Gastrocnemius medialis (tissue), 4 donors: Measurements from ENCODE around the gene HMCN2. TPM values are rescaled to one million over a fixed set of nuclear protein-coding genes. Genes with fewer than 3 reads are reported as not detected.
A peak's percentile ranks its signal among the peaks of the same experiment; 100 is the strongest.

ENCODE experiments used
- ATAC-seq, 2 donors: fragments of 150-250 bp; one replicate each; pipeline ENCODE4 v1.9.1; 2016
- DNase-seq, 2 donors: peaks; one replicate each; pipeline ENCODE4 v3.0.0-alpha.2; 2019
- H3K27ac ChIP-seq, 4 donors: fragments of 200-600 bp; sonication (generic); 1 replicate in 1 of 4; 2 replicates in 3 of 4; pipeline ENCODE4 v1.5.1; 2016 to 2018; ENCODE audit warnings: mild to moderate bottlenecking in 2 of 4, moderate library complexity in 1 of 4
- H3K27me3 ChIP-seq, 3 donors: fragments of 200-600 bp; sonication (generic) in 2 of 3; 1 replicate in 1 of 3; 2 replicates in 2 of 3; pipeline versions ENCODE4 v1.5.1 to v1.6.0; 2016 to 2019; ENCODE audit warnings: mild to moderate bottlenecking in 1 of 3, moderate library complexity in 1 of 3
- H3K36me3 ChIP-seq, 2 donors: fragments of 200-600 bp; sonication (generic) in 1 of 2; one replicate each; pipeline ENCODE4 v1.5.1; 2017 to 2018
- H3K4me1 ChIP-seq, 2 donors: fragments of 200-600 bp; sonication (generic) in 1 of 2; one replicate each; pipeline ENCODE4 v1.5.1; 2016 to 2017; ENCODE audit warnings: mild to moderate bottlenecking in 2 of 2
- H3K4me3 ChIP-seq, 4 donors: fragments of 200-600 bp; sonication (generic) in 3 of 4; 1 replicate in 1 of 4; 2 replicates in 3 of 4; pipeline ENCODE4 v1.5.1; 2016 to 2019; ENCODE audit warnings: mild to moderate bottlenecking in 2 of 4
- H3K9me3 ChIP-seq, 3 donors: fragments of 200-600 bp; sonication (generic) in 2 of 3; 1 replicate in 1 of 3; 2 replicates in 2 of 3; pipeline ENCODE4 v1.5.1; 2016 to 2019
- POLR2A ChIP-seq, 2 donors: fragments of 450-650 bp; IDR thresholded peaks; one replicate each; pipeline ENCODE4 v1.6.1; 2017; ENCODE audit warnings: antibody characterized with exemption in 2 of 2, mild to moderate bottlenecking in 2 of 2, moderate library complexity in 2 of 2
- in situ Hi-C, 4 donors: fragments of 200-750 bp; cut with MboI; loops; one replicate each; pipeline versions ENCODE4 v1.15.0 to v1.8.0; 2017; ENCODE audit warnings: low sequenced_read_pairs in 4 of 4
- intact Hi-C: fragments of 100-400 bp; cut with DNase I; formaldehyde crosslinking; loops from one replicate; pipeline ENCODE4 v1.15.1; 2023; ENCODE audit warnings: low total_unique reads
- total RNA-seq, 4 donors: library from RNA; depleted of rRNA; stranded (reverse); fragments of >200 nt; gene quantifications; one replicate each; pipeline versions ENCODE4 v1.1.0 to v1.2.3, GENCODE V29; 2016
- TF ChIP-seq, protein P1 (sequence below), 5 experiments: fragments of 450-650 bp in 3 of 5; fragments of 200-600 bp in 2 of 5; sonication (generic) in 2 of 5; IDR thresholded peaks in 4 of 5; conservative IDR thresholded peaks in 1 of 5; 1 replicate in 4 of 5; 2 replicates in 1 of 5; pipeline ENCODE4 v1.5.1; 2016 to 2019; ENCODE audit warnings: antibody characterized with exemption in 5 of 5, mild to moderate bottlenecking in 3 of 5, moderate library complexity in 3 of 5

HMCN2 gene
- total RNA-seq, 4 donors from 2014 or later = 1.9 to 8.5 (median 7.7) TPM

DNA sequence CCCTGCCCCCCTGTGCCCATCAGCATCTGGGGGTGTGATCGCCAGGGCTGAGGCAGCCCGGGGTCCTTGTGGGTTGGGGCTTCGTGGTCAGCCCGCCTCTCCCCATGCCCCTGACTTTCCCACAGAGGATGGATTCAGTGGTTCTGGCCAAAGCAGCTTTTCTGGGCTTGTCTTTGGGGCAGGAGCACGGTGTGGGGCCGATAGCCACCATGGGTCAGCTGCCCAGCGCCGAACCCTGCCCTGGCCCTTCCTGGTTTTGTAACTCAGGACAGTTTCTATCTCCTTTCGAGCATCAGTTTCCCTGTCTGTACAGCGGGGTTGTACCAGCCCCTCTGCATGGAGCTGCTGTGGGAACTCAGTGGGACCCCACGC is 77.1 kb downstream of the HMCN2 start:
- no peaks in the 10 kb centered on the region for H3K36me3 ChIP-seq
- ATAC-seq = no peak
- H3K4me3 ChIP-seq = no peak overlapping the region
- no peak overlapping the region for H3K27ac ChIP-seq
- intact Hi-C loops (no loop called here), in situ Hi-C loops (no loop called here)
- peaks cover 0 to 4% (median 0%) of the 10 kb centered on the region in 3 donors for H3K27me3 ChIP-seq
- no peak for TF ChIP-seq POLR2A (IDR thresholded peaks at IDR 0.05)
- TF ChIP-seq, protein P1, sequence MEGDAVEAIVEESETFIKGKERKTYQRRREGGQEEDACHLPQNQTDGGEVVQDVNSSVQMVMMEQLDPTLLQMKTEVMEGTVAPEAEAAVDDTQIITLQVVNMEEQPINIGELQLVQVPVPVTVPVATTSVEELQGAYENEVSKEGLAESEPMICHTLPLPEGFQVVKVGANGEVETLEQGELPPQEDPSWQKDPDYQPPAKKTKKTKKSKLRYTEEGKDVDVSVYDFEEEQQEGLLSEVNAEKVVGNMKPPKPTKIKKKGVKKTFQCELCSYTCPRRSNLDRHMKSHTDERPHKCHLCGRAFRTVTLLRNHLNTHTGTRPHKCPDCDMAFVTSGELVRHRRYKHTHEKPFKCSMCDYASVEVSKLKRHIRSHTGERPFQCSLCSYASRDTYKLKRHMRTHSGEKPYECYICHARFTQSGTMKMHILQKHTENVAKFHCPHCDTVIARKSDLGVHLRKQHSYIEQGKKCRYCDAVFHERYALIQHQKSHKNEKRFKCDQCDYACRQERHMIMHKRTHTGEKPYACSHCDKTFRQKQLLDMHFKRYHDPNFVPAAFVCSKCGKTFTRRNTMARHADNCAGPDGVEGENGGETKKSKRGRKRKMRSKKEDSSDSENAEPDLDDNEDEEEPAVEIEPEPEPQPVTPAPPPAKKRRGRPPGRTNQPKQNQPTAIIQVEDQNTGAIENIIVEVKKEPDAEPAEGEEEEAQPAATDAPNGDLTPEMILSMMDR (IDR thresholded peaks at IDR 0.05 in 4 of 5, conservative IDR thresholded peaks at IDR 0.05 in 1 of 5) = no peak
- H3K9me3 ChIP-seq = no peaks in the 10 kb centered on the region
- H3K4me1 ChIP-seq = no peaks in the 10 kb centered on the region
- no peak for DNase-seq

DNA sequence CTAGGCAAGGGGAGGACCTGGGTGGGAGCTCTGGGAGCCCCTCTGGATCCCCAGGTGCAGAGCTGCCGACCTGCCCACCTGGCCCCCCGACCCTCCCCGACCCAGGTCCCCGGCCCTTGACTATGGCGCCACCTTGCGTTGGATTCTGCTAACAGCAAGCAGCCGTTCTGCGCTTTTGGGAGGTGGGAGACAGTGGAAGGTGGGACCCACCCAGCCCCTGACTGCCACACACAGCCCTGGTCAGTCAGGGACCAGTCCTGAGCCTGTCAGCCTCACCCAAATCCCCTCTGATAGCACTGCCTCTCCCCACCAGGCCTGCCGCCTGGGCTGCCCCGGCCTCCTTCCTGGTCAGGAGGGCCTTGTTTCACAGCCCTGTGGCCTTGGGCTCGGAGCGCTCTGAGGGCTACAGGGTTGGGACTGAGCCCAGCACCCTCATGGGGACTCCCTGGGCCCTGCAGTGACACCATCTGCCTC is 77.9 kb downstream of the HMCN2 start:
- no peaks in the 10 kb centered on the region for H3K4me1 ChIP-seq
- no peaks in the 10 kb centered on the region for H3K9me3 ChIP-seq
- no peak for ATAC-seq
- DNase-seq = no peak
- in situ Hi-C loops (no loop called here), intact Hi-C loops (no loop called here)
- H3K27ac ChIP-seq = no peak overlapping the region
- H3K27me3 ChIP-seq = peaks cover 0 to 4% (median 0%) of the 10 kb centered on the region in 3 donors
- no peak for TF ChIP-seq POLR2A (IDR thresholded peaks at IDR 0.05)
- TF ChIP-seq, protein P1 (IDR thresholded peaks at IDR 0.05 in 4 of 5, conservative IDR thresholded peaks at IDR 0.05 in 1 of 5) = peak; percentile 19 to 67 (median 52)
- no peak overlapping the region for H3K4me3 ChIP-seq
- no peaks in the 10 kb centered on the region for H3K36me3 ChIP-seq

DNA sequence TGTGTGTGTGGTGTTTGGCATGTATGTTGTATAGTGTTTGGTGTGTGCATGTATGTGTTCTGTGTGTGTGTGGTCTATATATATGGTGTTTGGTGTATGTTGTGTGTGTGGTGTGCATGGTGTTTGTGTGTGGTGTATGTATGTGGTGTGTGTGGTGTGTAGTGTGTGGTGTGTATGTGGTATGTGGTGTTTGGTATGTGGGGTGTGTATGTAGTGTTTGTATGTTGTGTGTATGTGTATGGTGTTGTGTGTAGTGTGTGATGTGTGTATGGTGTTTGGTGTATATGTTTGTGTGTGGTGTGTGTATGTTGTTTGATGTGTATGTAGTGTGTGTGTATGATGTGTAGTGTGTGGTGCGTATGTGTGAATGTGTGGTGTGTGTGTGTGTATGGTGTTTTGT is 78.8 kb downstream of the HMCN2 start:
- intact Hi-C loops = no loop called here
- ATAC-seq (no peak), DNase-seq (no peak)
- peaks cover 0 to 4% (median 0%) of the 10 kb centered on the region in 3 donors for H3K27me3 ChIP-seq
- TF ChIP-seq, protein P1 (IDR thresholded peaks at IDR 0.05 in 4 of 5, conservative IDR thresholded peaks at IDR 0.05 in 1 of 5) = no peak
- TF ChIP-seq POLR2A (IDR thresholded peaks at IDR 0.05) = no peak
- H3K27ac ChIP-seq = no peak overlapping the region
- H3K4me1 ChIP-seq = no peaks in the 10 kb centered on the region
- H3K36me3 ChIP-seq = no peaks in the 10 kb centered on the region
- H3K9me3 ChIP-seq = no peaks in the 10 kb centered on the region
- in situ Hi-C loops = no loop called here
- no peak overlapping the region for H3K4me3 ChIP-seq

DNA sequence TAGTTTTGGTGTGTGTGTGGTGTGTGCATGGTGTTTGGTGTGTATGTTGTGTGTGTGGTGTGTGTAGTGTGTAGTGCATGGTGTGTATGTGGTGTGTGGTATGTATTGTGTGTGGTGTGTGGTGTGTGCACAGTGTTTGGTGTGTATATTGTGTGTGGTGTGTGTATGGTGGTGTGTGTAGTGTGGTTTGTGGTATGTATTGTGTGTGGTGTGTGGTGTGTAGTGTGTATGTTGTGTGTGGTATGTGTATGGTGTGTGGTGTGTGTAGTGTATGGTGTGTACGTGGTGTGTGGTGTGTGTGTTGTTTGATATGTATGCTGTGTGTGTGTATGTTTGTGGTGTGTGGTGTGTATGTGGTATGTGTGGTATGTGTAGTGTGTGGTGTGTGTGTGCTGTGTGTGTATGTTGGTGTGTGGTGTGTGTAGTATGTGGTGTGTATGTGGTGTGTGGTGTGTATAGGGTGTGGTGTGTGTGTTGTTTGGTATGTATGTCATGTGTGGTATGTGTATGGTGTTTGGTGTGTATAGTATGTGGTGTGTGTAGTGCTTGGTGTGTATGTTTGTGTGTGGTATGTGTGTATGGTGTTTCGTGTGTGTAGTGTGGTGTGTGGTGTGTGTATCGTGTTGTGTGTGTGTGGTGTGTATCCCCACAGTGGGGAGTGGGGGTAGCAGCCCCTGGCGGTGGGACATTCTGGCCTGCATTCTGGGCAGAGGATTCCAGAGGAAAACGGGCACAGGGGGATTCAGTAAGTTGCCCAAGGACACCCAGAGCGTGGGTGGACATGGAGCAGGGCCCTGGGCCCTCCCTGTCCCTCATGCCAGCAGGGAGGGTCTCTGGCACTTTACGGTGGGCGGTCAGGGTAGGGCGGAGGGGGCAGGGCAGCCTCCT is 79.7 kb downstream of the HMCN2 start:
- intact Hi-C loops = no loop called here
- Histone ChIP-seq H3K9me3 (no peaks in the 10 kb centered on the region), H3K36me3 (no peaks in the 10 kb centered on the region), H3K27ac (no peak overlapping the region), H3K4me3 (no peak overlapping the region), H3K4me1 (no peaks in the 10 kb centered on the region), H3K27me3 (peaks cover 0 to 4% (median 0%) of the 10 kb centered on the region in 3 donors)
- TF ChIP-seq POLR2A (IDR thresholded peaks at IDR 0.05) = no peak
- TF ChIP-seq, protein P1 (IDR thresholded peaks at IDR 0.05 in 4 of 5, conservative IDR thresholded peaks at IDR 0.05 in 1 of 5) = no peak
- no peak for DNase-seq
- ATAC-seq = no peak
- in situ Hi-C loops = no loop called here
